Loucy (cell line): ENCODE results near the gene COL20A1.

Experiments used
- H2AFZ ChIP-seq: fragments of 200-600 bp; sonication (generic); 2 replicates; pipeline ENCODE4 v1.6.0; 2016; ENCODE audit warnings: antibody characterized with exemption, mild to moderate bottlenecking, low read length, moderate library complexity
- H3F3A ChIP-seq: fragments of 200-600 bp; 2 replicates; pipeline ENCODE4 v1.6.0; 2016; ENCODE audit warnings: antibody characterized with exemption, low read depth, mild to moderate bottlenecking
- H3K27me3 ChIP-seq: fragments of 200-600 bp; sonication (generic); 2 replicates; pipeline ENCODE4 v1.6.1; 2014; ENCODE audit warnings: low read length, mild to moderate bottlenecking; ENCODE audit not compliant: insufficient read depth, poor library complexity, severe bottlenecking
- H3K36me3 ChIP-seq: fragments of 200-600 bp; sonication (generic); 2 replicates; pipeline ENCODE4 v1.6.1; 2016; ENCODE audit warnings: low read length; ENCODE audit not compliant: insufficient read depth
- H3K4me1 ChIP-seq: fragments of 200-600 bp; sonication (generic); 2 replicates; pipeline ENCODE4 v1.5.1; 2014; ENCODE audit warnings: low read length, mild to moderate bottlenecking; ENCODE audit not compliant: insufficient read depth, poor library complexity, severe bottlenecking
- H3K4me2 ChIP-seq: fragments of 200-600 bp; sonication (generic); 2 replicates; pipeline ENCODE4 v1.6.0; 2014; ENCODE audit warnings: antibody characterized with exemption, low read length, low read depth, mild to moderate bottlenecking; ENCODE audit not compliant: poor library complexity, severe bottlenecking
- H3K4me3 ChIP-seq: fragments of 200-600 bp; sonication (generic); 2 replicates; pipeline ENCODE4 v1.5.1; 2014; ENCODE audit warnings: low read length, mild to moderate bottlenecking, mixed read lengths; ENCODE audit not compliant: poor library complexity, severe bottlenecking
- H3K79me2 ChIP-seq: fragments of 200-600 bp; sonication (generic); 2 replicates; pipeline ENCODE4 v1.6.1; 2014; ENCODE audit warnings: low read length; ENCODE audit not compliant: insufficient read depth
- H3K9ac ChIP-seq: fragments of 200-600 bp; sonication (generic); 2 replicates; pipeline ENCODE4 v1.6.0; 2014; ENCODE audit warnings: mild to moderate bottlenecking, low read depth, low read length, moderate library complexity; ENCODE audit not compliant: poor library complexity, severe bottlenecking
- H3K9me2 ChIP-seq: fragments of 200-600 bp; sonication (generic); replicated peaks from 2 replicates; pipeline ENCODE4 v1.6.1; 2016; ENCODE audit warnings: low read depth, low read length, mixed read lengths
- H3K9me3 ChIP-seq: fragments of 200-600 bp; sonication (generic); 2 replicates; pipeline ENCODE4 v1.6.1; 2014; ENCODE audit warnings: mild to moderate bottlenecking, antibody characterized with exemption, low read length, low read depth; ENCODE audit not compliant: insufficient read depth
- H4K20me1 ChIP-seq: fragments of 200-600 bp; sonication (generic); 2 replicates; pipeline ENCODE4 v1.6.0; 2014; ENCODE audit warnings: antibody characterized with exemption, low read length, mild to moderate bottlenecking; ENCODE audit not compliant: insufficient read depth, poor library complexity, severe bottlenecking
- CTCF ChIP-seq: fragments of 200-600 bp; sonication (generic); conservative IDR thresholded peaks from 2 replicates; pipeline ENCODE4 v1.5.1; 2014; ENCODE audit warnings: mild to moderate bottlenecking, antibody characterized with exemption, low read length
- EZH2phosphoT487 ChIP-seq: fragments of 200-600 bp; IDR thresholded peaks from 2 replicates; pipeline ENCODE4 v1.6.1; 2018; ENCODE audit warnings: antibody characterized with exemption, mild to moderate bottlenecking, moderate library complexity, borderline replicate concordance

Gene COL20A1

GRCh38 chr20:63321148-63321831 lies 28.3 kb downstream of the COL20A1 start:
- TF ChIP-seq EZH2phosphoT487 = no peak
- TF ChIP-seq CTCF = no peak
- Histone ChIP-seq H3K4me2 (no peak overlapping the region), H3K36me3 (no peaks in the 10 kb centered on the region), H3K27me3 (no peaks in the 10 kb centered on the region), H3K79me2 (no peaks in the 10 kb centered on the region), H3K9me2 (no peaks in the 10 kb centered on the region), H3K4me3 (no peak overlapping the region), H3K9me3 (no peaks in the 10 kb centered on the region), H3K9ac (no peak overlapping the region), H3F3A (no peaks in the 10 kb centered on the region), H3K4me1 (peaks cover 5% of the 10 kb centered on the region), H4K20me1 (no peaks in the 10 kb centered on the region), H2AFZ (no peak overlapping the region)

GRCh38 chr20:63322146-63322932 lies 29.4 kb downstream of the COL20A1 start:
- H3K9me3 ChIP-seq = no peaks in the 10 kb centered on the region
- no peak for TF ChIP-seq EZH2phosphoT487
- TF ChIP-seq CTCF = no peak
- H2AFZ ChIP-seq = no peak overlapping the region
- no peaks in the 10 kb centered on the region for H3K79me2 ChIP-seq
- H3K9me2 ChIP-seq = no peaks in the 10 kb centered on the region
- no peak overlapping the region for H3K4me2 ChIP-seq
- no peaks in the 10 kb centered on the region for H4K20me1 ChIP-seq
- H3K36me3 ChIP-seq = no peaks in the 10 kb centered on the region
- H3K4me3 ChIP-seq = no peak overlapping the region
- no peak overlapping the region for H3K9ac ChIP-seq
- H3F3A ChIP-seq = no peaks in the 10 kb centered on the region
- peaks cover 13% of the 10 kb centered on the region for H3K4me1 ChIP-seq
- H3K27me3 ChIP-seq = no peaks in the 10 kb centered on the region

- H2AFZ ChIP-seq = no peak overlapping the region
- peaks cover 13% of the 10 kb centered on the region for H3K4me1 ChIP-seq
- TF ChIP-seq CTCF (no peak), EZH2phosphoT487 (no peak)
Observed at GRCh38 chr20:63322933-63323273, 29.9 kb downstream of the COL20A1 start.

More at GRCh38 chr20:63322933-63323273, 29.9 kb downstream of the COL20A1 start:
- no peaks in the 10 kb centered on the region for H3K9me2 ChIP-seq
- no peak overlapping the region for H3K9ac ChIP-seq
- H3K36me3 ChIP-seq = no peaks in the 10 kb centered on the region
- no peaks in the 10 kb centered on the region for H3K9me3 ChIP-seq
- no peak overlapping the region for H3K4me3 ChIP-seq
- no peaks in the 10 kb centered on the region for H3K79me2 ChIP-seq
- H3K4me2 ChIP-seq = no peak overlapping the region
- H3K27me3 ChIP-seq = no peaks in the 10 kb centered on the region
- no peaks in the 10 kb centered on the region for H3F3A ChIP-seq
- H4K20me1 ChIP-seq = no peaks in the 10 kb centered on the region
